HEK293 (cell line): ENCODE results near the gene ANKRD31.
"Not testable (repeated sequence)": the region's sequence is repeated elsewhere in the genome, so short reads cannot be mapped to it uniquely, and the experiment has no call there.

Experiments used
- CTCF ChIA-PET: fragments of 350-600 bp; formaldehyde crosslinking; extraction: SDS; loops from one replicate; lab custom pipeline; 2021; ENCODE audit warnings: antibody characterized with exemption; lab: Yijun Ruan, JAX
- POLR2A ChIA-PET: fragments of 300-600 bp; formaldehyde crosslinking; extraction: SDS; loops from one replicate; lab custom pipeline; 2020; ENCODE audit warnings: antibody characterized with exemption, inconsistent platforms; lab: Yijun Ruan, JAX
- H3K27ac ChIP-seq: fragments of 200-500 bp; sonication (Bioruptor generic); 2 replicates; pipeline ENCODE4 v1.5.1; 2014; ENCODE audit warnings: low read depth, low read length, control low read depth, inconsistent platforms; ENCODE audit errors: extremely low read depth
- H3K36me3 ChIP-seq, 2 experiments: fragments of 200-500 bp in 1 of 2; sonication (Bioruptor generic) in 1 of 2; 1 replicate in 1 of 2; 2 replicates in 1 of 2; pipeline ENCODE4 v1.5.1; 2014 to 2017; ENCODE audit warnings: inconsistent platforms in 2 of 2, low read length in 2 of 2; ENCODE audit not compliant: control insufficient read depth in 2 of 2, insufficient read depth in 1 of 2
- H3K4me1 ChIP-seq: fragments of 200-500 bp; sonication (Bioruptor generic); 2 replicates; pipeline ENCODE4 v1.5.1; 2014; ENCODE audit warnings: mild to moderate bottlenecking, low read length, inconsistent platforms; ENCODE audit not compliant: control insufficient read depth, insufficient read depth
- H3K4me3 ChIP-seq: 2 replicates; pipeline ENCODE4 v1.5.1; 2011; ENCODE audit warnings: low read depth, mild to moderate bottlenecking, control low read depth, low read length, moderate library complexity
- H3K9me3 ChIP-seq: fragments of 200-500 bp; sonication (Bioruptor generic); 2 replicates; pipeline ENCODE4 v1.5.1; 2014; ENCODE audit warnings: low read depth, low read length, inconsistent platforms; ENCODE audit not compliant: control insufficient read depth, insufficient read depth
- GFI1B ChIP-seq: fragments of 450-650 bp; formaldehyde crosslinking; IDR thresholded peaks from 2 replicates; pipeline ENCODE4 v1.5.1; 2016; ENCODE audit warnings: missing biosample characterization, missing genetic modification characterization
- GLIS1 ChIP-seq: fragments of 450-650 bp; formaldehyde crosslinking; IDR thresholded peaks from 2 replicates; pipeline ENCODE4 v1.5.1; 2016; ENCODE audit warnings: missing biosample characterization, missing genetic modification characterization
- GLIS2 ChIP-seq: fragments of 450-650 bp; formaldehyde crosslinking; IDR thresholded peaks from 2 replicates; pipeline ENCODE4 v1.5.1; 2016; ENCODE audit warnings: missing biosample characterization, missing genetic modification characterization
- PRDM1 ChIP-seq: fragments of 450-650 bp; formaldehyde crosslinking; IDR thresholded peaks from 2 replicates; pipeline ENCODE4; 2016; ENCODE audit warnings: missing biosample characterization, missing genetic modification characterization
- REPIN1 ChIP-seq: fragments of 450-650 bp; formaldehyde crosslinking; IDR thresholded peaks from 2 replicates; pipeline ENCODE4 v1.5.1; 2017; ENCODE audit warnings: missing biosample characterization, missing genetic modification characterization, low read depth
- ZBTB17 ChIP-seq: fragments of 450-650 bp; formaldehyde crosslinking; IDR thresholded peaks from 2 replicates; pipeline ENCODE4 v1.5.1; 2016; ENCODE audit warnings: missing biosample characterization, missing genetic modification characterization
- ZNF121 ChIP-seq: fragments of 450-650 bp; formaldehyde crosslinking; IDR thresholded peaks from 2 replicates; pipeline ENCODE4 v1.5.1; 2016; ENCODE audit warnings: missing biosample characterization, missing genetic modification characterization
- ZNF2 ChIP-seq: fragments of 450-650 bp; formaldehyde crosslinking; IDR thresholded peaks from 2 replicates; pipeline ENCODE4 v1.5.1; 2016; ENCODE audit warnings: missing biosample characterization, missing genetic modification characterization
- ZNF48 ChIP-seq: fragments of 450-650 bp; formaldehyde crosslinking; IDR thresholded peaks from 2 replicates; pipeline ENCODE4 v1.5.1; 2016; ENCODE audit warnings: missing biosample characterization, missing genetic modification characterization
- ZNF623 ChIP-seq: fragments of 450-650 bp; formaldehyde crosslinking; IDR thresholded peaks from 2 replicates; pipeline ENCODE4 v1.5.1; 2016; ENCODE audit warnings: missing biosample characterization, missing genetic modification characterization
- ZNF624 ChIP-seq: fragments of 450-650 bp; formaldehyde crosslinking; IDR thresholded peaks from 2 replicates; pipeline ENCODE4 v1.5.1; 2017; ENCODE audit warnings: missing biosample characterization, missing genetic modification characterization
- ZNF626 ChIP-seq: fragments of 450-650 bp; sonication (Bioruptor Pico); formaldehyde crosslinking; IDR thresholded peaks from 2 replicates; pipeline ENCODE4 v1.5.1; 2018; ENCODE audit warnings: missing biosample characterization, missing genetic modification characterization, inconsistent platforms
- ZNF658 ChIP-seq: fragments of 450-650 bp; formaldehyde crosslinking; IDR thresholded peaks from 2 replicates; pipeline ENCODE4; 2016; ENCODE audit warnings: missing biosample characterization, missing genetic modification characterization
- TF ChIP-seq, protein P1 (sequence below): fragments of 450-650 bp; formaldehyde crosslinking; IDR thresholded peaks from 2 replicates; pipeline ENCODE4 v1.5.1; 2016; ENCODE audit warnings: missing biosample characterization, missing genetic modification characterization
- TF ChIP-seq, protein P2 (sequence below): fragments of 450-650 bp; formaldehyde crosslinking; IDR thresholded peaks from 2 replicates; pipeline ENCODE4 v1.5.1; 2016; ENCODE audit warnings: missing biosample characterization, missing genetic modification characterization
- TF ChIP-seq, protein P3 (sequence below): fragments of 450-650 bp; formaldehyde crosslinking; IDR thresholded peaks from 2 replicates; pipeline ENCODE4 v1.5.1; 2016; ENCODE audit warnings: missing biosample characterization, missing genetic modification characterization
- TF ChIP-seq, protein P4 (sequence below): fragments of 450-650 bp; formaldehyde crosslinking; IDR thresholded peaks from 2 replicates; pipeline ENCODE4 v1.5.1; 2016; ENCODE audit warnings: missing biosample characterization, missing genetic modification characterization, low read depth
- TF ChIP-seq, protein P5 (sequence below): fragments of 450-650 bp; formaldehyde crosslinking; conservative IDR thresholded peaks from 2 replicates; pipeline ENCODE4 v1.5.1; 2016; ENCODE audit warnings: low read depth, missing biosample characterization, missing genetic modification characterization

The ANKRD31 gene

DNA sequence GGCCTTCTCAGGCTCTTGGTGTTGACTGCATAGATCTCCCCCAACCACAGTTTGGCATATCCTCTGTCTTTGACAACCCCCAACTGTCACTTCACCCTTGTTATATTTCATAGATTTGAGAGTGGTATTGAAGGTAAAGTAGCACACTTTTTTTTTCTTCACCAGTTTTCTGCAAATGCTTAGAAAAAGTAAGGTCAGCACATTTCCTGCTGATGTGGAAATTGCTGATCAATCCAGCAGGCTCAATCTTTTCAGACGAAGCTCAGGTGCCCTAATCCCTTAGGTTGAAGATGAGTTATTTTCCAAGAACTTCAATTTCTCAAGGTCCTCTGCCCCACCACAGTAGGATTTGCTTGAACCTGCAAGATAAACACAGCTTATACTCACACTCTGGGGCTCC is 38.5 kb upstream of the ANKRD31 start:
- Histone ChIP-seq H3K9me3 (no peaks in the 10 kb centered on the region), H3K36me3 (no peaks in the 10 kb centered on the region), H3K4me1 (no peaks in the 10 kb centered on the region), H3K4me3 (no peak overlapping the region), H3K27ac (no peak overlapping the region)
- TF ChIP-seq ZNF658 (tag by site-specific recombination) = no peak
- no peak for TF ChIP-seq ZBTB17
- no peak for TF ChIP-seq GLIS1 (tag by site-specific recombination)
- TF ChIP-seq GLIS2 (tag by site-specific recombination) = no peak
- no peak for TF ChIP-seq ZNF626
- no peak for TF ChIP-seq REPIN1 (tag by site-specific recombination)
- CTCF ChIA-PET = no interaction called here
- POLR2A ChIA-PET = no interaction called here

DNA sequence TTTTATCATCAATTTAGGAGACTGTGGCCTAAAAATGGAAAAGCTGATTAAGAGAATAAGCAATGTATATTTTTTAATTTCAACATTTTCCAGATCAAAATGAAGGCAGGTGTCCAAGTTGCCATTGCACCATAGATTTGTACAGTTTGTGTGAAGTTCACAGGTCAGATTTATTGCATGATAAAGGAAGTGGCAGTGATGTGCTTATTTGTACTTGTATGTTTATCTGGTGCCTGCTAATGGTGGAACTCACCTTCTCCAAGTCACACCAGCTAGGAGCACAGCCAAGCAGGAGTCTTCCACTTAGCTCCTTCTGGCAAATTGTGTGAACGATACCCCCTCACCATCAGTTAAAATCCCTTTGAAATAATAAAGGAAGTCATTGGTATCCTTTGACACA is 37.8 kb upstream of the ANKRD31 start:
- Histone ChIP-seq H3K9me3 (no peaks in the 10 kb centered on the region), H3K4me3 (no peak overlapping the region), H3K4me1 (no peaks in the 10 kb centered on the region), H3K27ac (no peak overlapping the region), H3K36me3 (no peaks in the 10 kb centered on the region)
- TF ChIP-seq, protein P1, sequence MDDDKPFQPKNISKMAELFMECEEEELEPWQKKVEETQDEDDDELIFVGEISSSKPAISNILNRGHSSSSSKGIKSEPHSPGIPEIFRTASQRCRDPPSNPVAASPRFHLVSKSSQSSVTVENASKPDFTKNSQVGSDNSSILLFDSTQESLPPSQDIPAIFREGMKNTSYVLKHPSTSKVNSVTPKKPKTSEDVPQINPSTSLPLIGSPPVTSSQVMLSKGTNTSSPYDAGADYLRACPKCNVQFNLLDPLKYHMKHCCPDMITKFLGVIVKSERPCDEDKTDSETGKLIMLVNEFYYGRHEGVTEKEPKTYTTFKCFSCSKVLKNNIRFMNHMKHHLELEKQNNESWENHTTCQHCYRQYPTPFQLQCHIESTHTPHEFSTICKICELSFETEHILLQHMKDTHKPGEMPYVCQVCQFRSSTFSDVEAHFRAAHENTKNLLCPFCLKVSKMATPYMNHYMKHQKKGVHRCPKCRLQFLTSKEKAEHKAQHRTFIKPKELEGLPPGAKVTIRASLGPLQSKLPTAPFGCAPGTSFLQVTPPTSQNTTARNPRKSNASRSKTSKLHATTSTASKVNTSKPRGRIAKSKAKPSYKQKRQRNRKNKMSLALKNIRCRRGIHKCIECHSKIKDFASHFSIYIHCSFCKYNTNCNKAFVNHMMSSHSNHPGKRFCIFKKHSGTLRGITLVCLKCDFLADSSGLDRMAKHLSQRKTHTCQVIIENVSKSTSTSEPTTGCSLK = no peak
- no peak for TF ChIP-seq ZNF121 (tag by site-specific recombination)
- no peak for TF ChIP-seq PRDM1
- TF ChIP-seq, protein P2, sequence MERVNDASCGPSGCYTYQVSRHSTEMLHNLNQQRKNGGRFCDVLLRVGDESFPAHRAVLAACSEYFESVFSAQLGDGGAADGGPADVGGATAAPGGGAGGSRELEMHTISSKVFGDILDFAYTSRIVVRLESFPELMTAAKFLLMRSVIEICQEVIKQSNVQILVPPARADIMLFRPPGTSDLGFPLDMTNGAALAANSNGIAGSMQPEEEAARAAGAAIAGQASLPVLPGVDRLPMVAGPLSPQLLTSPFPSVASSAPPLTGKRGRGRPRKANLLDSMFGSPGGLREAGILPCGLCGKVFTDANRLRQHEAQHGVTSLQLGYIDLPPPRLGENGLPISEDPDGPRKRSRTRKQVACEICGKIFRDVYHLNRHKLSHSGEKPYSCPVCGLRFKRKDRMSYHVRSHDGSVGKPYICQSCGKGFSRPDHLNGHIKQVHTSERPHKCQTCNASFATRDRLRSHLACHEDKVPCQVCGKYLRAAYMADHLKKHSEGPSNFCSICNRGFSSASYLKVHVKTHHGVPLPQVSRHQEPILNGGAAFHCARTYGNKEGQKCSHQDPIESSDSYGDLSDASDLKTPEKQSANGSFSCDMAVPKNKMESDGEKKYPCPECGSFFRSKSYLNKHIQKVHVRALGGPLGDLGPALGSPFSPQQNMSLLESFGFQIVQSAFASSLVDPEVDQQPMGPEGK (tag by site-specific recombination) = no peak
- TF ChIP-seq, protein P3, sequence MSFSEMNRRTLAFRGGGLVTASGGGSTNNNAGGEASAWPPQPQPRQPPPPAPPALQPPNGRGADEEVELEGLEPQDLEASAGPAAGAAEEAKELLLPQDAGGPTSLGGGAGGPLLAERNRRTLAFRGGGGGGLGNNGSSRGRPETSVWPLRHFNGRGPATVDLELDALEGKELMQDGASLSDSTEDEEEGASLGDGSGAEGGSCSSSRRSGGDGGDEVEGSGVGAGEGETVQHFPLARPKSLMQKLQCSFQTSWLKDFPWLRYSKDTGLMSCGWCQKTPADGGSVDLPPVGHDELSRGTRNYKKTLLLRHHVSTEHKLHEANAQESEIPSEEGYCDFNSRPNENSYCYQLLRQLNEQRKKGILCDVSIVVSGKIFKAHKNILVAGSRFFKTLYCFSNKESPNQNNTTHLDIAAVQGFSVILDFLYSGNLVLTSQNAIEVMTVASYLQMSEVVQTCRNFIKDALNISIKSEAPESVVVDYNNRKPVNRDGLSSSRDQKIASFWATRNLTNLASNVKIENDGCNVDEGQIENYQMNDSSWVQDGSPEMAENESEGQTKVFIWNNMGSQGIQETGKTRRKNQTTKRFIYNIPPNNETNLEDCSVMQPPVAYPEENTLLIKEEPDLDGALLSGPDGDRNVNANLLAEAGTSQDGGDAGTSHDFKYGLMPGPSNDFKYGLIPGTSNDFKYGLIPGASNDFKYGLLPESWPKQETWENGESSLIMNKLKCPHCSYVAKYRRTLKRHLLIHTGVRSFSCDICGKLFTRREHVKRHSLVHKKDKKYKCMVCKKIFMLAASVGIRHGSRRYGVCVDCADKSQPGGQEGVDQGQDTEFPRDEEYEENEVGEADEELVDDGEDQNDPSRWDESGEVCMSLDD = no peak
- no peak for TF ChIP-seq GLIS1 (tag by site-specific recombination)
- no peak for TF ChIP-seq ZNF623 (tag by site-specific recombination)
- TF ChIP-seq, protein P4, sequence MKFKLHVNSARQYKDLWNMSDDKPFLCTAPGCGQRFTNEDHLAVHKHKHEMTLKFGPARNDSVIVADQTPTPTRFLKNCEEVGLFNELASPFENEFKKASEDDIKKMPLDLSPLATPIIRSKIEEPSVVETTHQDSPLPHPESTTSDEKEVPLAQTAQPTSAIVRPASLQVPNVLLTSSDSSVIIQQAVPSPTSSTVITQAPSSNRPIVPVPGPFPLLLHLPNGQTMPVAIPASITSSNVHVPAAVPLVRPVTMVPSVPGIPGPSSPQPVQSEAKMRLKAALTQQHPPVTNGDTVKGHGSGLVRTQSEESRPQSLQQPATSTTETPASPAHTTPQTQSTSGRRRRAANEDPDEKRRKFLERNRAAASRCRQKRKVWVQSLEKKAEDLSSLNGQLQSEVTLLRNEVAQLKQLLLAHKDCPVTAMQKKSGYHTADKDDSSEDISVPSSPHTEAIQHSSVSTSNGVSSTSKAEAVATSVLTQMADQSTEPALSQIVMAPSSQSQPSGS (tag by site-specific recombination) = no peak
- TF ChIP-seq ZNF48 = no peak
- no peak for TF ChIP-seq ZNF624 (tag by site-specific recombination)
- TF ChIP-seq GFI1B (tag by site-specific recombination) = no peak
- TF ChIP-seq, protein P5, sequence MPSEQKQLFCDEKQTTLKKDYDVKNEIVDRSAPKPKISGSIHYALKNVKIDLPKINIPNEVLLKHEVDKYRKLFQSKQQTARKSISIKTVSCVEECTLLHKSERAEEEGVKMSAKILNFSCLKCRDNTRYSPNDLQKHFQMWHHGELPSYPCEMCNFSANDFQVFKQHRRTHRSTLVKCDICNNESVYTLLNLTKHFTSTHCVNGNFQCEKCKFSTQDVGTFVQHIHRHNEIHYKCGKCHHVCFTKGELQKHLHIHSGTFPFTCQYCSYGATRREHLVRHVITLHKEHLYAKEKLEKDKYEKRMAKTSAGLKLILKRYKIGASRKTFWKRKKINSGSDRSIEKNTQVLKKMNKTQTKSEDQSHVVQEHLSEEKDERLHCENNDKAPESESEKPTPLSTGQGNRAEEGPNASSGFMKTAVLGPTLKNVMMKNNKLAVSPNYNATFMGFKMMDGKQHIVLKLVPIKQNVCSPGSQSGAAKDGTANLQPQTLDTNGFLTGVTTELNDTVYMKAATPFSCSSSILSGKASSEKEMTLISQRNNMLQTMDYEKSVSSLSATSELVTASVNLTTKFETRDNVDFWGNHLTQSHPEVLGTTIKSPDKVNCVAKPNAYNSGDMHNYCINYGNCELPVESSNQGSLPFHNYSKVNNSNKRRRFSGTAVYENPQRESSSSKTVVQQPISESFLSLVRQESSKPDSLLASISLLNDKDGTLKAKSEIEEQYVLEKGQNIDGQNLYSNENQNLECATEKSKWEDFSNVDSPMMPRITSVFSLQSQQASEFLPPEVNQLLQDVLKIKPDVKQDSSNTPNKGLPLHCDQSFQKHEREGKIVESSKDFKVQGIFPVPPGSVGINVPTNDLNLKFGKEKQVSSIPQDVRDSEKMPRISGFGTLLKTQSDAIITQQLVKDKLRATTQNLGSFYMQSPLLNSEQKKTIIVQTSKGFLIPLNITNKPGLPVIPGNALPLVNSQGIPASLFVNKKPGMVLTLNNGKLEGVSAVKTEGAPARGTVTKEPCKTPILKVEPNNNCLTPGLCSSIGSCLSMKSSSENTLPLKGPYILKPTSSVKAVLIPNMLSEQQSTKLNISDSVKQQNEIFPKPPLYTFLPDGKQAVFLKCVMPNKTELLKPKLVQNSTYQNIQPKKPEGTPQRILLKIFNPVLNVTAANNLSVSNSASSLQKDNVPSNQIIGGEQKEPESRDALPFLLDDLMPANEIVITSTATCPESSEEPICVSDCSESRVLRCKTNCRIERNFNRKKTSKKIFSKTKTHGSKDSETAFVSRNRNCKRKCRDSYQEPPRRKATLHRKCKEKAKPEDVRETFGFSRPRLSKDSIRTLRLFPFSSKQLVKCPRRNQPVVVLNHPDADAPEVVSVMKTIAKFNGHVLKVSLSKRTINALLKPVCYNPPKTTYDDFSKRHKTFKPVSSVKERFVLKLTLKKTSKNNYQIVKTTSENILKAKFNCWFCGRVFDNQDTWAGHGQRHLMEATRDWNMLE (tag by site-specific recombination) = no peak
- TF ChIP-seq ZNF2 = no peak
- CTCF ChIA-PET = no interaction called here
- POLR2A ChIA-PET = no interaction called here

DNA sequence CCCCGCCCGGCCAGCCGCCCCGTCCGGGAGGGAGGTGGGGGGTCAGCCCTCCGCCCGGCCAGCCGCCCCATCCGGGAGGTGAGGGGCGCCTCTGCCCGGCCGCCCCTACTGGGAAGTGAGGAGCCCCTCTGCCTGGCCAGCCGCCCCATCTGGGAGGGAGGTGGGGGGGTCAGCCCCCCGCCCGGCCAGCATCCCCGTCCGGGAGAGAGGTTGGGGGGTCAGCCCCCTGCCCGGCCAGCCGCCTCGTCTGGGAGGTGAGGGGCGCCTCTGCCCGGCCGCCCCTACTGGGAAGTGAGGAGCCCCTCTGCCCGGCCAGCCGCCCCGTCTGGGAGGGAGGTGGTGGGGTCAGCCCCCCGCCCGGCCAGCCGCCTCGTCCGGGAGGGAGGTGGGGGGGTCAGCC is 33.9 kb upstream of the ANKRD31 start:
- H3K9me3 ChIP-seq, CTCF ChIA-PET, H3K27ac ChIP-seq, POLR2A ChIA-PET, H3K4me1 ChIP-seq, H3K4me3 ChIP-seq, H3K36me3 ChIP-seq: not testable (repeated sequence)
